Activated T-cell treated with anti-CD3 and anti-CD28 coated beads, Interleukin-2, amount 50 U/mL, for 1 hour (primary cell): ENCODE data around the gene GPC6.
"Not testable (repeated sequence)": the region's sequence is repeated elsewhere in the genome, so short reads cannot be mapped to it uniquely, and the experiment has no call there.

Experiments used
- DNase-seq: peaks from one replicate; pipeline ENCODE4 v3.0.0-alpha.2; 2020

Gene GPC6

GRCh38 chr13:94280845-94281244 is 1054.2 kb downstream of the GPC6 start:
- no peak for DNase-seq

- DNase-seq, result no peak
Observed at GRCh38 chr13:94286581-94286980, 1060.0 kb downstream of the GPC6 start.

- no peak for DNase-seq
Observed at GRCh38 chr13:94291631-94292322, 1065.2 kb downstream of the GPC6 start.

- no peak for DNase-seq
Observed at GRCh38 chr13:94292323-94292640, 1065.7 kb downstream of the GPC6 start.

- no peak for DNase-seq
Observed at GRCh38 chr13:94296471-94296870, 1069.9 kb downstream of the GPC6 start.

GRCh38 chr13:94298346-94298745 is 1071.7 kb downstream of the GPC6 start:
- no peak for DNase-seq

GRCh38 chr13:94300401-94300800 is 1073.8 kb downstream of the GPC6 start:
- no peak for DNase-seq

GRCh38 chr13:94301487-94301886 is 1074.9 kb downstream of the GPC6 start:
- DNase-seq, result no peak

GRCh38 chr13:94302847-94303565 is 1076.4 kb downstream of the GPC6 start:
- not testable (repeated sequence) for DNase-seq

- no peak for DNase-seq
Observed at GRCh38 chr13:94303644-94304174, 1077.1 kb downstream of the GPC6 start.

GRCh38 chr13:94305033-94305432 is 1078.4 kb downstream of the GPC6 start:
- DNase-seq, result no peak

- no peak for DNase-seq
Observed at GRCh38 chr13:94305463-94305862, 1078.9 kb downstream of the GPC6 start.

- no peak for DNase-seq
Observed at GRCh38 chr13:94305934-94306333, 1079.3 kb downstream of the GPC6 start.

GRCh38 chr13:94308832-94309231 is 1082.2 kb downstream of the GPC6 start:
- no peak for DNase-seq

- no peak for DNase-seq
Observed at GRCh38 chr13:94309576-94309975, 1083.0 kb downstream of the GPC6 start.

- no peak for DNase-seq
Observed at GRCh38 chr13:94309997-94310855, 1083.6 kb downstream of the GPC6 start.

- DNase-seq, result no peak
Observed at GRCh38 chr13:94311893-94312292, 1085.3 kb downstream of the GPC6 start.

GRCh38 chr13:94312511-94313216 is 1086.1 kb downstream of the GPC6 start:
- DNase-seq, result no peak

GRCh38 chr13:94313321-94313910 is 1086.8 kb downstream of the GPC6 start:
- DNase-seq, result no peak

GRCh38 chr13:94313926-94314325 is 1087.3 kb downstream of the GPC6 start:
- DNase-seq, result no peak

GRCh38 chr13:94315188-94315587 is 1088.6 kb downstream of the GPC6 start:
- no peak for DNase-seq

- DNase-seq, result no peak
Observed at GRCh38 chr13:94317063-94317491, 1090.5 kb downstream of the GPC6 start.
